GOT3 (cell line): ENCODE data around the gene PIR.

Experiments used
- DNase-seq: peaks from one replicate; lab custom pipeline; 2025; ENCODE audit warnings: mixed read lengths; lab: John Stamatoyannopoulos, UW

Gene PIR

GRCh38 chrX:15418041-15418706 lies 75.0 kb downstream of the PIR start:
- no peak for DNase-seq

GRCh38 chrX:15416133-15416993 lies 76.8 kb downstream of the PIR start:
- DNase-seq: no peak

GRCh38 chrX:15413101-15413500 lies 80.0 kb downstream of the PIR start:
- no peak for DNase-seq

- DNase-seq: no peak
Measured at GRCh38 chrX:15410947-15411346, 82.2 kb downstream of the PIR start.

GRCh38 chrX:15410430-15410829 lies 82.7 kb downstream of the PIR start:
- DNase-seq: no peak

GRCh38 chrX:15405846-15406245 lies 87.3 kb downstream of the PIR start:
- DNase-seq: no peak

- no peak for DNase-seq
Measured at GRCh38 chrX:15404401-15405096, 88.6 kb downstream of the PIR start.

- DNase-seq: no peak
Measured at GRCh38 chrX:15401378-15401777, 91.8 kb downstream of the PIR start.

- DNase-seq: no peak
Measured at GRCh38 chrX:15399962-15400391, 93.2 kb downstream of the PIR start.

GRCh38 chrX:15398874-15399273 lies 94.3 kb downstream of the PIR start:
- DNase-seq: no peak

- DNase-seq: no peak
Measured at GRCh38 chrX:15395789-15396188, 97.3 kb downstream of the PIR start.

- no peak for DNase-seq
Measured at GRCh38 chrX:15391850-15392249, 101.3 kb downstream of the PIR start.

GRCh38 chrX:15384304-15384703 lies 108.8 kb downstream of the PIR start, which contains the start of gene VEGFD:
Gene VEGFD, minus strand, starts transcription at chrX:15384413. Its CDS starts 467 bp downstream, at chrX:15383946.
- DNase-seq: no peak

GRCh38 chrX:15382813-15383212 lies 110.3 kb downstream of the PIR start:
- DNase-seq: no peak

- DNase-seq: no peak
Measured at GRCh38 chrX:15376956-15377355, 116.2 kb downstream of the PIR start.

GRCh38 chrX:15373976-15374375 lies 119.2 kb downstream of the PIR start:
- DNase-seq: no peak

- no peak for DNase-seq
Measured at GRCh38 chrX:15366506-15367352, 126.4 kb downstream of the PIR start.

- no peak for DNase-seq
Measured at GRCh38 chrX:15359701-15360100, 133.4 kb downstream of the PIR start.

- DNase-seq: no peak
Measured at GRCh38 chrX:15358533-15358932, 134.6 kb downstream of the PIR start.

GRCh38 chrX:15356444-15356843 lies 136.7 kb downstream of the PIR start:
- DNase-seq: no peak

- no peak for DNase-seq
Measured at GRCh38 chrX:15350329-15350996, 142.7 kb downstream of the PIR start.
